ENCODE results near the gene MYCBP.

MYCBP gene

GRCh38 chr1:38888423-38889333 lies 15.5 kb upstream of the MYCBP start:
- Mint-ChIP-seq H3K4me1 (ENCODE audit: low read depth) (no peaks in the 10 kb centered on the region), H3K4me3 (no peak overlapping the region), H3K27me3 (no peaks in the 10 kb centered on the region), H3K36me3 (ENCODE audit: low read depth) (no peaks in the 10 kb centered on the region), H3K9me3 (no peaks in the 10 kb centered on the region), H3K27ac (no peak overlapping the region)

- Mint-ChIP-seq H3K27me3 (no peaks in the 10 kb centered on the region), H3K4me1 (ENCODE audit: low read depth) (no peaks in the 10 kb centered on the region), H3K9me3 (no peaks in the 10 kb centered on the region), H3K4me3 (no peak overlapping the region), H3K27ac (no peak overlapping the region), H3K36me3 (ENCODE audit: low read depth) (no peaks in the 10 kb centered on the region)
Measured at GRCh38 chr1:38885092-38885491, 11.9 kb upstream of the MYCBP start.

GRCh38 chr1:38881487-38881886 lies 8.3 kb upstream of the MYCBP start, which contains the start of gene GJA9:
TSS of gene GJA9 (minus strand) at chr1:38881587. CDS start at chr1:38876098, 5,489 bp downstream.
- Mint-ChIP-seq H3K9me3 (no peaks in the 10 kb centered on the region), H3K27ac (no peak within 1 kb of the TSS), H3K4me3 (no peak within 1 kb of the TSS), H3K4me1 (ENCODE audit: low read depth) (no peaks in the 10 kb centered on the region), H3K36me3 (ENCODE audit: low read depth) (no peaks in the 10 kb centered on the region), H3K27me3 (no peaks in the 10 kb centered on the region)

- Mint-ChIP-seq H3K4me3 (no peak overlapping the region), H3K27me3 (no peaks in the 10 kb centered on the region), H3K4me1 (ENCODE audit: low read depth) (peaks cover 23% of the 10 kb centered on the region), H3K9me3 (no peaks in the 10 kb centered on the region), H3K27ac (no peak overlapping the region), H3K36me3 (ENCODE audit: low read depth) (peaks cover 7% of the 10 kb centered on the region)
Measured at GRCh38 chr1:38875811-38876210, 2.7 kb upstream of the MYCBP start.

- H3K4me3 Mint-ChIP-seq: peak overlapping the region; percentile 93
- no peaks in the 10 kb centered on the region for H3K27me3 Mint-ChIP-seq
- peaks cover 28% of the 10 kb centered on the region for H3K4me1 Mint-ChIP-seq (ENCODE audit: low read depth)
- peaks cover 21% of the 10 kb centered on the region for H3K36me3 Mint-ChIP-seq (ENCODE audit: low read depth)
- peak overlapping the region; percentile 81 for H3K27ac Mint-ChIP-seq
- no peaks in the 10 kb centered on the region for H3K9me3 Mint-ChIP-seq
Measured at GRCh38 chr1:38872401-38873026, 634 bp downstream of the MYCBP start.

- no peak overlapping the region for H3K4me3 Mint-ChIP-seq
- no peaks in the 10 kb centered on the region for H3K9me3 Mint-ChIP-seq
- H3K27me3 Mint-ChIP-seq: no peaks in the 10 kb centered on the region
- peak overlapping the region; percentile 55 for H3K27ac Mint-ChIP-seq
- peaks cover 30% of the 10 kb centered on the region for H3K36me3 Mint-ChIP-seq (ENCODE audit: low read depth)
- H3K4me1 Mint-ChIP-seq (ENCODE audit: low read depth): peaks cover 31% of the 10 kb centered on the region
Measured at GRCh38 chr1:38870996-38871395, 2.2 kb downstream of the MYCBP start.

GRCh38 chr1:38867208-38867607 lies 5.9 kb downstream of the MYCBP start:
- H3K4me1 Mint-ChIP-seq (ENCODE audit: low read depth): peaks cover 28% of the 10 kb centered on the region
- peaks cover 51% of the 10 kb centered on the region for H3K36me3 Mint-ChIP-seq (ENCODE audit: low read depth)
- no peak overlapping the region for H3K4me3 Mint-ChIP-seq
- H3K27me3 Mint-ChIP-seq: no peaks in the 10 kb centered on the region
- H3K9me3 Mint-ChIP-seq: no peaks in the 10 kb centered on the region
- H3K27ac Mint-ChIP-seq: no peak overlapping the region

GRCh38 chr1:38865112-38865715 lies 7.9 kb downstream of the MYCBP start:
- Mint-ChIP-seq H3K27me3 (no peaks in the 10 kb centered on the region), H3K27ac (no peak overlapping the region), H3K36me3 (ENCODE audit: low read depth) (peaks cover 49% of the 10 kb centered on the region), H3K4me3 (no peak overlapping the region), H3K4me1 (ENCODE audit: low read depth) (peaks cover 21% of the 10 kb centered on the region), H3K9me3 (no peaks in the 10 kb centered on the region)

GRCh38 chr1:38860454-38860795 lies 12.7 kb downstream of the MYCBP start:
- no peaks in the 10 kb centered on the region for H3K9me3 Mint-ChIP-seq
- peaks cover 37% of the 10 kb centered on the region for H3K4me1 Mint-ChIP-seq (ENCODE audit: low read depth)

GRCh38 chr1:38859561-38860453 lies 13.3 kb downstream of the MYCBP start, which contains the start of gene RRAGC:
TSS of gene RRAGC (minus strand) at chr1:38859772. CDS start at chr1:38859646, 126 bp downstream.
- H3K27ac Mint-ChIP-seq: peak within 1 kb of the TSS; percentile 87

More at GRCh38 chr1:38860454-38860795, 12.7 kb downstream of the MYCBP start:
- H3K36me3 Mint-ChIP-seq (ENCODE audit: low read depth): peaks cover 38% of the 10 kb centered on the region
- peak overlapping the region; percentile 93 for H3K4me3 Mint-ChIP-seq
- H3K27ac Mint-ChIP-seq: peak overlapping the region; percentile 87
- no peaks in the 10 kb centered on the region for H3K27me3 Mint-ChIP-seq

GRCh38 chr1:38858833-38859560 lies 14.2 kb downstream of the MYCBP start:
- Mint-ChIP-seq H3K4me3 (peak overlapping the region; percentile 93), H3K27ac (peak overlapping the region; percentile 77), H3K36me3 (ENCODE audit: low read depth) (peaks cover 33% of the 10 kb centered on the region), H3K9me3 (no peaks in the 10 kb centered on the region), H3K27me3 (no peaks in the 10 kb centered on the region), H3K4me1 (ENCODE audit: low read depth) (peaks cover 34% of the 10 kb centered on the region)

More at GRCh38 chr1:38859561-38860453, 13.3 kb downstream of the MYCBP start, which contains the start of gene RRAGC:
- H3K4me3 Mint-ChIP-seq: peak within 1 kb of the TSS; percentile 93
- no peaks in the 10 kb centered on the region for H3K9me3 Mint-ChIP-seq
- H3K36me3 Mint-ChIP-seq (ENCODE audit: low read depth): peaks cover 37% of the 10 kb centered on the region
- H3K27me3 Mint-ChIP-seq: no peaks in the 10 kb centered on the region
- H3K4me1 Mint-ChIP-seq (ENCODE audit: low read depth): peaks cover 34% of the 10 kb centered on the region

- peak overlapping the region; percentile 11 for H3K4me3 Mint-ChIP-seq
- peak overlapping the region; percentile 69 for H3K27ac Mint-ChIP-seq
Measured at GRCh38 chr1:38852780-38853179, 20.4 kb downstream of the MYCBP start.

GRCh38 chr1:38848071-38848470 lies 25.1 kb downstream of the MYCBP start:
- no peak overlapping the region for H3K4me3 Mint-ChIP-seq
- no peaks in the 10 kb centered on the region for H3K9me3 Mint-ChIP-seq
- H3K27me3 Mint-ChIP-seq: no peaks in the 10 kb centered on the region
- H3K4me1 Mint-ChIP-seq (ENCODE audit: low read depth): peaks cover 14% of the 10 kb centered on the region
- peaks cover 54% of the 10 kb centered on the region for H3K36me3 Mint-ChIP-seq (ENCODE audit: low read depth)
- H3K27ac Mint-ChIP-seq: no peak overlapping the region

More at GRCh38 chr1:38852780-38853179, 20.4 kb downstream of the MYCBP start:
- Mint-ChIP-seq H3K27me3 (no peaks in the 10 kb centered on the region), H3K36me3 (ENCODE audit: low read depth) (peaks cover 37% of the 10 kb centered on the region), H3K9me3 (no peaks in the 10 kb centered on the region), H3K4me1 (ENCODE audit: low read depth) (peaks cover 27% of the 10 kb centered on the region)
